Measurements from ENCODE around the gene SLC1A4. TPM values are rescaled to one million over a fixed set of nuclear protein-coding genes. Genes with fewer than 3 reads are reported as not detected.

SLC1A4 gene
- total and polyA plus RNA-seq, 4 donors = 3.4 to 23.4 (median 9.6) TPM

GRCh38 chr2:65015731-65016130 is 26.5 kb downstream of the SLC1A4 start (continued):
- TF ChIP-seq ATF3 (IDR thresholded peaks at IDR 0.05) = no peak

GRCh38 chr2:65016789-65017188 is 27.6 kb downstream of the SLC1A4 start:
- H3K4me3 ChIP-seq (ENCODE audit: low read depth in 1 of 3, low read length in 3 of 3) = no peak overlapping the region
- peaks cover 6 to 26% (median 13%) of the 10 kb centered on the region in 4 donors for H3K36me3 ChIP-seq (ENCODE audit: control insufficient read depth in 4 of 4, insufficient read depth in 3 of 4, low read depth in 1 of 4, low read length in 3 of 4)
- DNase-seq (ENCODE audit: low spot score) = no peak
- no peak overlapping the region for H3K27ac ChIP-seq (ENCODE audit: low read depth in 1 of 2, low read length in 2 of 2)
- no peaks in the 10 kb centered on the region for H3K27me3 ChIP-seq (ENCODE audit: control insufficient read depth in 4 of 4, insufficient read depth in 4 of 4, low read length in 3 of 4)
- H3K9me3 ChIP-seq (ENCODE audit: control insufficient read depth in 4 of 4, low read length in 3 of 4) = no peaks in the 10 kb centered on the region
- H3K4me1 ChIP-seq (ENCODE audit: control insufficient read depth in 4 of 4, insufficient read depth in 4 of 4, low read length in 3 of 4) = no peaks in the 10 kb centered on the region
- 92% methylated on average over 6 of the region's 6 CpGs for WGBS
- H3K9ac ChIP-seq (ENCODE audit: low read depth in 1 of 2, low read length in 2 of 2) = no peak overlapping the region
- TF ChIP-seq CTCF (IDR thresholded peaks at IDR 0.05; ENCODE audit: low read depth, low read length, missing input control) (no peak), SP1 (IDR thresholded peaks at IDR 0.05) (no peak), FOXA2 (IDR thresholded peaks at IDR 0.05) (no peak)

- H3K4me3 ChIP-seq (ENCODE audit: low read depth in 1 of 3, low read length in 3 of 3) = no peak overlapping the region
- peaks cover 6 to 26% (median 13%) of the 10 kb centered on the region in 4 donors for H3K36me3 ChIP-seq (ENCODE audit: control insufficient read depth in 4 of 4, insufficient read depth in 3 of 4, low read depth in 1 of 4, low read length in 3 of 4)
- H3K27me3 ChIP-seq (ENCODE audit: control insufficient read depth in 4 of 4, insufficient read depth in 4 of 4, low read length in 3 of 4) = no peaks in the 10 kb centered on the region
- H3K9ac ChIP-seq (ENCODE audit: low read depth in 1 of 2, low read length in 2 of 2) = no peak overlapping the region
- no peaks in the 10 kb centered on the region for H3K9me3 ChIP-seq (ENCODE audit: control insufficient read depth in 4 of 4, low read length in 3 of 4)
- no peak for DNase-seq (ENCODE audit: low spot score)
- TF ChIP-seq RAD21 (IDR thresholded peaks at IDR 0.05) = peak in 1 of 2 donors; percentile 29
- no peak for TF ChIP-seq RXRA (IDR thresholded peaks at IDR 0.05)
- WGBS = 69% methylated on average over 4 of the region's 4 CpGs
- no peaks in the 10 kb centered on the region for H3K4me1 ChIP-seq (ENCODE audit: control insufficient read depth in 4 of 4, insufficient read depth in 4 of 4, low read length in 3 of 4)
- no peak overlapping the region for H3K27ac ChIP-seq (ENCODE audit: low read depth in 1 of 2, low read length in 2 of 2)
Measured at GRCh38 chr2:65017335-65017734, 28.1 kb downstream of the SLC1A4 start.

GRCh38 chr2:65018141-65018582 is 29.0 kb downstream of the SLC1A4 start:
- Histone ChIP-seq H3K9ac (ENCODE audit: low read depth in 1 of 2, low read length in 2 of 2) (no peak overlapping the region), H3K27ac (ENCODE audit: low read depth in 1 of 2, low read length in 2 of 2) (peak overlapping the region in 1 of 2 donors; percentile 15), H3K9me3 (ENCODE audit: control insufficient read depth in 4 of 4, low read length in 3 of 4) (no peaks in the 10 kb centered on the region), H3K36me3 (ENCODE audit: control insufficient read depth in 4 of 4, insufficient read depth in 3 of 4, low read depth in 1 of 4, low read length in 3 of 4) (peaks cover 6 to 26% (median 13%) of the 10 kb centered on the region in 4 donors), H3K4me3 (ENCODE audit: low read depth in 1 of 3, low read length in 3 of 3) (no peak overlapping the region), H3K4me1 (ENCODE audit: control insufficient read depth in 4 of 4, insufficient read depth in 4 of 4, low read length in 3 of 4) (no peaks in the 10 kb centered on the region), H3K27me3 (ENCODE audit: control insufficient read depth in 4 of 4, insufficient read depth in 4 of 4, low read length in 3 of 4) (no peaks in the 10 kb centered on the region)
- no peak for DNase-seq (ENCODE audit: low spot score)
- 89% methylated on average over 15 of the region's 15 CpGs for WGBS
- TF ChIP-seq YY1 (IDR thresholded peaks at IDR 0.05) (no peak), CTCF (IDR thresholded peaks at IDR 0.05; ENCODE audit: low read depth, low read length, missing input control) (no peak), GABPA (IDR thresholded peaks at IDR 0.05 in 1 of 2, conservative IDR thresholded peaks at IDR 0.05 in 1 of 2) (no peak), NR2F2 (IDR thresholded peaks at IDR 0.05) (no peak), ATF3 (IDR thresholded peaks at IDR 0.05) (no peak), EGR1 (IDR thresholded peaks at IDR 0.05; ENCODE audit: low read depth in 2 of 2) (no peak), RAD21 (IDR thresholded peaks at IDR 0.05) (no peak), RXRA (IDR thresholded peaks at IDR 0.05) (no peak), FOXA1 (IDR thresholded peaks at IDR 0.05) (no peak), FOXA2 (IDR thresholded peaks at IDR 0.05) (no peak), SP1 (IDR thresholded peaks at IDR 0.05) (no peak), REST (IDR thresholded peaks at IDR 0.05) (no peak), MAX (IDR thresholded peaks at IDR 0.05) (no peak), HNF4A (conservative IDR thresholded peaks at IDR 0.05) (no peak), ZBTB33 (IDR thresholded peaks at IDR 0.05) (no peak)

Data from liver (tissue), 9 donors.